GM23338 (cell line): ENCODE data around the gene KIFC1. TPM values are rescaled to one million over a fixed set of nuclear protein-coding genes. Genes with fewer than 3 reads are reported as not detected.

Experiments
- ATAC-seq: fragments of 200-7000 bp; cut with Tn5 transposase; 3 replicates; pipeline ENCODE4 v1.9.1; 2020
- DNase-seq: peaks from one replicate; pipeline ENCODE4 v3.0.0-alpha.2; 2015; ENCODE audit warnings: low spot score
- H2AFZ ChIP-seq: fragments of 200-600 bp; sonication (generic); 2 replicates; pipeline ENCODE4 v1.8.0; 2016; ENCODE audit warnings: antibody characterized with exemption, mild to moderate bottlenecking, moderate library complexity
- H3F3A ChIP-seq: fragments of 200-600 bp; sonication (generic); replicated peaks from 2 replicates; pipeline ENCODE4 v1.8.0; 2017; ENCODE audit warnings: antibody characterized with exemption, mixed run types, low read depth
- H3K27ac ChIP-seq: fragments of 200-600 bp; sonication (generic); 2 replicates; pipeline ENCODE4 v1.6.1; 2016; ENCODE audit warnings: low read depth
- H3K27me3 ChIP-seq: fragments of 200-600 bp; sonication (generic); 2 replicates; pipeline ENCODE4 v1.8.0; 2016; ENCODE audit warnings: mild to moderate bottlenecking, mixed run types, moderate library complexity; ENCODE audit not compliant: insufficient read depth
- H3K36me3 ChIP-seq: fragments of 200-600 bp; sonication (generic); 2 replicates; pipeline ENCODE4 v1.8.0; 2016; ENCODE audit warnings: mild to moderate bottlenecking; ENCODE audit not compliant: insufficient read depth
- H3K4me1 ChIP-seq: fragments of 200-600 bp; sonication (generic); 2 replicates; pipeline ENCODE4 v1.8.0; 2016; ENCODE audit warnings: mild to moderate bottlenecking, moderate library complexity; ENCODE audit not compliant: insufficient read depth
- H3K4me2 ChIP-seq: fragments of 200-600 bp; sonication (generic); 2 replicates; pipeline ENCODE4 v1.7.1; 2017; ENCODE audit warnings: mixed run types
- H3K4me3 ChIP-seq: fragments of 200-600 bp; sonication (generic); 2 replicates; pipeline ENCODE4 v1.6.1; 2016; ENCODE audit warnings: mixed run types
- H3K79me2 ChIP-seq: fragments of 200-600 bp; sonication (generic); replicated peaks from 2 replicates; pipeline ENCODE4 v1.8.0; 2017; ENCODE audit warnings: mild to moderate bottlenecking; ENCODE audit not compliant: insufficient read depth
- H3K9me2 ChIP-seq: fragments of 200-600 bp; sonication (generic); 2 replicates; pipeline ENCODE4 v1.8.0; 2017; ENCODE audit not compliant: insufficient read depth
- H4K20me1 ChIP-seq: fragments of 200-600 bp; sonication (generic); replicated peaks from 2 replicates; pipeline ENCODE4 v1.8.0; 2017; ENCODE audit warnings: mild to moderate bottlenecking; ENCODE audit not compliant: insufficient read depth
- H3K27ac Mint-ChIP-seq: 2 replicates; pipeline ENCODE4 v1.8.0; 2020; ENCODE audit warnings: inconsistent platforms, mild to moderate bottlenecking, moderate library complexity, mixed read lengths
- H3K27me3 Mint-ChIP-seq: 3 replicates; pipeline ENCODE4 v1.8.0; 2022; ENCODE audit warnings: low read depth, mild to moderate bottlenecking, moderate library complexity, mixed read lengths, inconsistent platforms; ENCODE audit not compliant: insufficient read depth, poor library complexity
- H3K36me3 Mint-ChIP-seq: 3 replicates; pipeline ENCODE4 v1.8.0; 2021; ENCODE audit warnings: low read depth, mild to moderate bottlenecking, inconsistent platforms, moderate library complexity, mixed read lengths
- H3K4me1 Mint-ChIP-seq: 3 replicates; pipeline ENCODE4 v1.8.0; 2020; ENCODE audit warnings: mild to moderate bottlenecking, inconsistent platforms, mixed read lengths
- H3K4me3 Mint-ChIP-seq: 3 replicates; pipeline ENCODE4 v1.8.0; 2021; ENCODE audit warnings: moderate library complexity, mild to moderate bottlenecking, inconsistent platforms, mixed read lengths
- H3K9me3 Mint-ChIP-seq: 3 replicates; pipeline ENCODE4 v1.8.0; 2020; ENCODE audit warnings: moderate library complexity, mild to moderate bottlenecking, inconsistent platforms, mixed read lengths
- CREB1 ChIP-seq: fragments of 250-450 bp; sonication (Bioruptor Pico); IDR thresholded peaks from 2 replicates; pipeline ENCODE4 v1.5.0; 2020; ENCODE audit warnings: low read depth, mild to moderate bottlenecking, moderate library complexity
- CTCF ChIP-seq, 2 experiments: fragments of 200-600 bp in 1 of 2; sonication (generic) in 1 of 2; conservative IDR thresholded peaks; 2 replicates each; pipeline versions ENCODE4 v1.5.1 to v1.6.1; 2016 to 2017; ENCODE audit warnings: antibody characterized with exemption in 2 of 2, low read depth in 2 of 2, mild to moderate bottlenecking in 2 of 2, moderate library complexity in 1 of 2
- ETS1 ChIP-seq: IDR thresholded peaks from 2 replicates; pipeline ENCODE4 v1.6.1; 2016; ENCODE audit warnings: antibody characterized with exemption
- EZH2phosphoT487 ChIP-seq: fragments of 200-600 bp; sonication (generic); IDR thresholded peaks from one replicate; pipeline ENCODE4 v1.8.1; 2018; ENCODE audit warnings: antibody characterized with exemption; ENCODE audit not compliant: unreplicated experiment
- JUNB ChIP-seq: IDR thresholded peaks from one replicate; pipeline ENCODE4 v1.6.1; 2016; ENCODE audit warnings: antibody characterized with exemption; ENCODE audit not compliant: unreplicated experiment
- POLR2AphosphoS5 ChIP-seq: IDR thresholded peaks from 2 replicates; pipeline ENCODE4 v1.6.1; 2016; ENCODE audit warnings: antibody characterized with exemption, low read depth
- REST ChIP-seq: IDR thresholded peaks from one replicate; pipeline ENCODE4 v1.6.1; 2018; ENCODE audit warnings: antibody characterized with exemption; ENCODE audit not compliant: unreplicated experiment
- ZNF114 ChIP-seq: fragments of 250-450 bp; sonication (Bioruptor Pico); IDR thresholded peaks from 2 replicates; pipeline ENCODE4 v1.5.0; 2020; ENCODE audit warnings: mild to moderate bottlenecking, moderate library complexity
- ZNF331 ChIP-seq: fragments of 250-450 bp; sonication (Bioruptor Pico); IDR thresholded peaks from 2 replicates; pipeline ENCODE4 v1.5.0; 2020; ENCODE audit warnings: low read depth, mild to moderate bottlenecking, moderate library complexity
- polyA plus RNA-seq: library from polyadenylated mRNA; unstranded; fragments of >200 nt; fragmentation: Nextera tagmentation; extraction: Ambion mirVana; gene quantifications from 2 replicates; pipeline ENCODE4 v1.2.1, GENCODE V29; 2016
- total RNA-seq: library from RNA; depleted of rRNA; stranded (reverse); fragments of >200 nt; shearing (Covaris generic); gene quantifications from 2 replicates; pipeline ENCODE4 v1.2.3, GENCODE V29; 2014

KIFC1 gene
- total and polyA plus RNA-seq, 2 experiments from 2014 or later = 10.3 to 61.7 TPM

GRCh38 chr6:33406126-33406525 is 14.5 kb downstream of the KIFC1 start (continued):
- TF ChIP-seq REST (no peak), EZH2phosphoT487 (no peak), ZNF331 (CRISPR knock-in tag) (no peak), CREB1 (CRISPR knock-in tag) (no peak), ETS1 (no peak), JUNB (no peak), CTCF (conservative IDR thresholded peaks at IDR 0.05; ENCODE audit: low read depth in 2 of 2) (no peak)

- Histone ChIP-seq H3K4me1 (peaks cover 15% of the 10 kb centered on the region), H2AFZ (no peak overlapping the region), H3K79me2 (peaks cover 9% of the 10 kb centered on the region; the same call in 1 of the 2 replicates), H3F3A (peaks cover 12% of the 10 kb centered on the region), H3K4me3 (no peak overlapping the region), H4K20me1 (peaks cover 6% of the 10 kb centered on the region; the same call in 1 of the 2 replicates), H3K27ac (no peak overlapping the region), H3K4me2 (no peak overlapping the region), H3K9me2 (no peaks in the 10 kb centered on the region), H3K27me3 (no peaks in the 10 kb centered on the region), H3K36me3 (peaks cover 43% of the 10 kb centered on the region)
- DNase-seq (no peak), ATAC-seq (no peak)
- H3K27me3 Mint-ChIP-seq = peaks cover 10% of the 10 kb centered on the region
- H3K27ac Mint-ChIP-seq = no peak overlapping the region
- peaks cover 20% of the 10 kb centered on the region for H3K4me1 Mint-ChIP-seq
- H3K9me3 Mint-ChIP-seq = no peaks in the 10 kb centered on the region
- H3K36me3 Mint-ChIP-seq = peaks cover 60% of the 10 kb centered on the region
- H3K4me3 Mint-ChIP-seq = no peak overlapping the region
- TF ChIP-seq POLR2AphosphoS5 (no peak), EZH2phosphoT487 (no peak), REST (no peak), CREB1 (CRISPR knock-in tag) (no peak), ZNF114 (CRISPR knock-in tag) (no peak)
Observed at GRCh38 chr6:33407132-33407718, 15.6 kb downstream of the KIFC1 start.
